HG03469 (cell line): Measurements from ENCODE around the gene PIK3AP1.
"Not testable (repeated sequence)": the region's sequence is repeated elsewhere in the genome, so short reads cannot be mapped to it uniquely, and the experiment has no call there.

Experiments
- ATAC-seq: cut with Tn5 transposase; IDR thresholded peaks from one replicate; pipeline ENCODE4 v1.9.1; 2021; ENCODE audit warnings: mild to moderate bottlenecking, moderate library complexity, moderate number of reproducible peaks; ENCODE audit not compliant: unreplicated experiment

The PIK3AP1 gene

DNA sequence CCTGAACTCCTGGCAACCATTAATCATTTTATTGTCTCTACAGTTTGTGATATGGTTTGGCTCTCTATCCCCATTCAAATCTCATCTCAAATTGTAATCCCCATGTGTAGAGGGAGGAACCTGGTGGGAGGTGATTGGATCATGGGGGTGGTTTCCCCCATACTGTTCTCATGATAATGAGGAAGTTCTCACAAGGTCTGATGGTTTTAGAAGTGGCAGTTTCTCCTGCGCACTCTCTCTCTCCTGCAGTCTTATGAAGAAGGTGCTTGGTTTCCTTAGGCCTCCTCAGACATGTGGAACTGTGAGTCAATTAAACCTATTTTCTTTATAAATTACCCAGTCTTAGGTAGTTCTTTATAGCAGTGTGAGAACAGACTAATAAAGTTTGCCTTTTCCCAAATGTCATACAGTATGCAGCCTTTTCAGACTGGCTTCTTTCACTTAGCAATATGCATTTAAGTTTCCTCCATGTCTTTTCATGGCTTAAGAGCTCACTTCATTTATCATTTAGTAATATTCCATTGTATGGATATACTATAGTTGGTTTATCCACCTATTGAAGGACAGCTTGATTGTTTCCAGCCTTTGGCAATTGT lies 17.1 kb upstream of the PIK3AP1 start:
- ATAC-seq: not testable (repeated sequence)

DNA sequence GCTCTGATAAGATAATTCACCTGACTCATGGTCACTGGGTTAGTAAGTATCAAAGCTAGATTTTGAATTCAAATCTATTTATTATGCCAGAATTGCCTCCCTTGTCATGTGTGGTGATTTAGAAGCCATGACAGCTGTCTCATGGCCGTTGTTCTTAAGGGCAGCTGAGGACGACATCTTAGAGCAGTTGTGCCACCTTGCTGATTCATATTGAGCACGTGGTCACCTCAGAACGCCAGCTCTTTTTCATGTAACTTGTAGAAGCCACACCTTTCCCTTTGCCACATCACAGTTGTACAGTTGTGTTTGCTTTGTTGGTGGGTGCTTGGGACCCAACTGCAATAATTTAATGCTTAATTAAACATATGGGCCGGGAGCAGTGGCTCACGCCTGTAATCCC lies 4.3 kb upstream of the PIK3AP1 start:
- no peak for ATAC-seq

DNA sequence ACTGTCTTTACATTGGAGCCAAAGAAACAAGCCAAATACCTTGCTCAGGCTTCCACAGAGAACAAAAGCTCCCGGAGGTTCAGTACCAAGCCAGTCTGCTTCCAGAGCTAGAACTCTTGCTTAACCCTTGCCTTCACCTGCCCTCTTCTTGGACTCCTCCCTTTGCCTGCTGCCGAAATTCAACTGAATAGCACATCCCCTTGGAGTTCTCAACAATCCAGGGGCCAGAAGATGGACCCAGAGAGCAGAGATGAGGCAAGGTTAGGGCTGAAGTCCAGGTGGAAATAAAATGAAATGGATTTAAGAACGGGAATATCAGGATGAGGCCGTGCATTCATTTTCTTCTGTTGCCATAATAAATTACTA lies 876 bp upstream of the PIK3AP1 start:
- no peak for ATAC-seq

DNA sequence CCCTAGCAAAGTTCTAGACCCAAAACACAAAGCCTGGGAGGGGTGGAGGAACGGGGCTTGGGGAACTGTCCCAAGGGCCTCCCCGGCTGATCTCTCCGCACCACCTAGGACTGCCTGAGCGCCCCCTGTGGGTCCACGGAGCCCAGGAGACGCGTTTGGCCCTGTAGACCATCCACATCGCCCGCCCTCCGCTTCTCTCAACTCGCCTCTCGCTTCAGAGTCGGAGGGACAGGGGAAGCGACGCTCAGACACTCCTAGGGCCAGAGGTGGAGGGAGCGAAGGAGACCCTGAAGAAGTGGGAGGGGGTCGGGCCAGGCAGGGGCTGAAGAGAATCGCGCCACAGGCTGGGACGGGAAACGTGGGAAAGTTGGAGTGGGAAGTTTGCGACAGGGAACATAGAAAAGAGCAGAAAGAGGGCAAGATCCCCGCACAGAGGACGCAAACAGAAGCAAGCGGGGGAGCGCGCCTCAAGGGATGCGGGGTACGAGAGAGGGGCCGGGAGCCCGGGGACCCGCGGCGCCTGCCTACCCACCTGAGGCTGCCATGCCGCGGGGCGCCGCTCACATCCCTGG lies 378 bp downstream of the PIK3AP1 start:
- ATAC-seq: peak; percentile 36

DNA sequence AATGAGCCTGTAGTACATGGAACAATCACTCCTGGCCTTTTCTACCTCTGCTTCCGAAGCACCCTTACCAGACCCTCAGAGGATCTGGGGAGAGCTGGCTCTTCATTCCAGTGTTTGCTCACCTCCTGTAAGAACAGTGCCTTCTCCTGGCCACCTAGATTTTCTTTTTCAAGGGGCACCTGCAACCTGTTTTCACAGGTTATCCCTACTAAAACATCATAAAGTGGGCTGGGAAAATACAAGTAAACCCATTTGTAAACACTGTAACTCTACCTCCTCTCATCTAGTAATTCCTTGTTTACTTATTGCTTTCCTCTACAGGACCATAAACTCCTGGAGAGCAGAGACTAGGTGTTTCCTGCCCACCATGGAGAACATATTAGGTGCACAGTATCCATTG lies 1.1 kb downstream of the PIK3AP1 start:
- ATAC-seq: no peak

DNA sequence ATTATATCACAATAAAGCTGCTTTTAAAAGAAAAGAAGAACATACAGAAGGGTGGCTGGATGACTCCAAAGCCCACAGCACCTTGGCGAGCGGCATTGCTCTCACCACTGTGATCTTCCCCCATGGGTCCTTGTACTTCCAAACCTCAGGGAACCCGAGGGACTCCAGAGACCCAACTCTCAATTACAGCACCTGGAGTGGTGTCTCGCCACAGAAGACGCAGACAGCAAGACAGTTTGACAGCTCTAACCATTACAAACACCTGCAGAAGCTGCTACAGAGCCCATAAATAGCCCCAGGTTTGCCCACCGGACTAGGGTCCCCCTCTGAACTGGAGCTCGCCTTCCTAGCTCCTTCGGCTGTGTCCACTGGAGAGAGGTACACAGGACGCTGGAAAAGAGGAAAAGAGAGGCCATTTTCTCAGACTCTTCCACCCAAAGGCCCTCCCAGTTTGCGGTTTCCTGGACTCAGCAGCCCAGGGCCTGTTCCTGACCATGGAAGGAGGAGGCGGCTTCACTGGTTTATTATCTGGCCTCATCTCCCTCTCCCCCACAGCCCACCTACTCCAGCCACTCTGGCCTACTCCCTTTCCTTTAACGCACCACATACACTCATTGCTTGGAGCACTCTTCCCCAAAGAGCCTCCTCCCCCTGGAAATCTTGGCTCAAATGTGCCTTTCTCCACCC lies 1.9 kb downstream of the PIK3AP1 start:
- ATAC-seq: no peak

DNA sequence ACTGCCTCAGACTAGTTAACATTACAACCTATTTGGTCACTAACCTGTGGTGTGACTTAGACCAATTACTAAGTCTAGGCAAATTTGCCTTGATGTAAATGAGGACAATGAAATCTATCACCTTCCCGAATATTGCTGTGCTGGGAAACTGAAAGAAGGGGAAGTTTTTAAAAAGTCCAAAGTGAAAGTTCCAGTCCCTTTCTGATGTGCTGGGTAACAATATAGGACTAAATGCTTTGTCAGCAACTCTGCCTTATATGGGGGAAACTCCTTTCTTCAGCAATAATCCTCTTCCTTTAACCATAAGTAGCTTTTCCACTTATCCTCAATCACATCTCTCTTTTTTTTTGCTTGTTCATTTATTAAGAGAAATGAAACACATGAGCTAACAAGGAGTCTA lies 3.9 kb downstream of the PIK3AP1 start:
- ATAC-seq: no peak

DNA sequence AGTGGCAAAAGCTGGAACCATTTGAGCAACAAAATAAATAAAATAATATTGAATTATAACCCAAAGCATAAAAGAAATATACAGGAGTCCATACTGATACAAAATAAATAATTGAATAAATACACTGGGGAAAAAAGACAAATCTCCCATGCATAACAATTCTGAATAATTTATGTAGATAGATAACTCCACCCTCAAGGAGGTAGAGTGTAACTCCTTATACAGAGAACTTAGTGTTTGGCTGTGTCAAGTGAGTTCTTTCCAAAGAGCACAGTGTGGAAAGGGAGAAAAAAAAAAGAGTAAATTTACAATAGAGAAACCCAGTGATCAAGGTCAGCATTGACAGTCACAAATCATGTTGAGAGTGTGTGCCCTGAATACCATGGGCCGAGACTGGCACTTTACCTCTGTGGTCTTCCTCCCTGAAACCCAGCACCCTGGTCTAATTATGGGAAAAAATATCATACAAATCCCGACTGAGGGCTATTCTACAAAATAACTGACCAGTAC lies 5.5 kb downstream of the PIK3AP1 start:
- no peak for ATAC-seq

DNA sequence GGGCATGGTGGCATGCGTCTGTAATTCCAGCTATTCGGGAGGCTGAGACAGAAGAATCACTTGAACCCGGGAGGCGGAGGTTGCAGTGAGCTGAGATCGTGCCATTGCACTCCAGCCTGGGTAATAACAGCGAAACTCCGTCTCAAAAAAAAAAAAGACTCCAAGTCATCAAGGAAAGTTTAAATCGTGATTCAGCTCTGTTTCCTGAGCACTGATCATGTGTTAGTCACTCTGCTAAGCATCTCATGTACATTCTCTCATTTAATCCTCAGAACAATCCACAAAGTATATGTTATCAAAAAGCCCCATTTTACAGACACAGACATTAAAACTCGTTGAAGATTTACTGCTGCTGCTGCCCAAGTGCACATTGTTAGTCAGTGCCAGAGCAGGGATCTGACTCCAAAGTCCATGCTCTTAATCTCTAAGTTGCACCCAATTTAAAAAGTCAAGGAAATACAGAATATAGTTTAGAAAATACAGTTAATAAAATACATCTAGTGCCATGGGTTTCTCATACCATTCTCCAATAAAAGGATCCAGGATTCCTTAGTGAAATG lies 6.2 kb downstream of the PIK3AP1 start:
- no peak for ATAC-seq

DNA sequence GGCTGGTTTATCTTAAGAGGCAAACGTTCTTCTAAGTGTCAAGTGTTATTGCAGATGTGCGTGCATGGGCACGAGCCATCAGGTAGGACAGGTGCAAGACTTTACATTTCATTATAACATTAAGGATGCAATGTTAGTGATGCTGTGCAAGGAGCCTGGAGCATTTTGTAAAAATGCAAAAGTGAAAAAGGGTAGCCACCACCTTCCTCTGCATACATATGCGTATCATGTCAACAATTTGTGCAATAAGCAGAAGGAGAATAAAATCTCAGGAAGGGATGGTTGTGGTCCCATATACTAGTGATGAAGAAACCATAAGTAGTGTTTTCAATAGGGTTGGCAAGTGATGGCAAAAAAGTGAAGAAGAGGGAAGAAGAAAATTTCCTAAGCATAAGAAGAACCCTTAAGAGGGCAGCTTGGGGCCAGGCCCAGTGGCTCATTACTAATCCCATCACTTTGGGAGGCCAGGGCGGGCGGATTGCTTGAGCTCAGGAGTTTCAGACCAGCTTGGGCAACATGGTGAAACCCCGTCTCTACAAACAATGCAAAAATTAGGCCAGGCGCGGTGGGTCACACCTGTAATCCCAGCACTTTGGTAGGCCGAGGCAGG lies 7.5 kb downstream of the PIK3AP1 start:
- no peak for ATAC-seq

DNA sequence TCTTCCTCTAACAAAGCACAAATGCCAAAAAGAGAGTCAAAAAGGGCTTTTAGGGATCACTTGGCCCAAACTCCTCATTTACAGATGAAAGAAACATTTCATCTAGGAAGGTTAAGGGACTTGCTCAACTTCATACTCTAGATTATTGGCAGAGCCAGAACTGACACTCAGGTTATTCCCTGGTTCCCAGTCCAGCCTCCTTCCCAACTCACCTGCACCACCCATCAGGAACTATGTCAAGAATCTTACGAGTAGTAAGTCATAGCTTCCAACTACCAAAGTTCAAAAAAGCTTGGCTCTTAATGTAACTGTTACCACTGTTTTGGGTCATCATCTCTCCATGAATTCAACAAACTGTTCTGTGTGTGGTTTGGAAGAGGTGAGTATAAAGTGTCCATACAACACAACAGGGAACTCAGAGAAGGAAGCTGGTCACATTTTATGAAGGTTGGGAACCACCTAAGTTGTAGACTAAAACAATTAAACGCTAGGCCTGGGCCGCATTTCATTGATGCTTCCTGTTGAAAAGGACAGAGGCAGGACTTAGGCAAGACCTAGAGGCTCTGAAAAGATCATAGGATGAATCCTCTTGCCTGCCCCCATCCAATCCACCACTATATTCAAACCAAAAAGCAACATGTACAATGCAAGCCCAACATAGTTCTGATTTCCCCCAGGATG lies 9.1 kb downstream of the PIK3AP1 start:
- ATAC-seq: no peak

DNA sequence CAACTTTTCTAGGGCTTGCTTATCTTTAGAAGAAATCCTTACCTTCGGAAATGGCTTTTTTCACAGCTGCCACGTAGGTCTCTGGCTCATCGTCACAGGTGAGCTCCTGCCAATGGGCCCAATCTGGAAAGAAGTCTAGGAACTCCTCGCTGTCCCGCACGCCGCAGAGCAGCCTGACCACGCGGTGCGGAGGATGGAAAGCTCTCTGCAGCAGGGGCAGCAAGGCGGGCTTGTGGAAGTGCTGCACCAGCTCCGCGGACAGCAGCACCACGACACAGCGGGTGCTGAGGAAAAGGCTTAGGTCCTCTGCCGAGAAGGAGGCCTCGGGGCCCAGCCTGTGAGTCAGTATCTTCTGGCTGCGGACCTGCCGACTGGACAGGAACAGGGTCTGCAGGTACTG lies 10.8 kb downstream of the PIK3AP1 start:
- no peak for ATAC-seq

DNA sequence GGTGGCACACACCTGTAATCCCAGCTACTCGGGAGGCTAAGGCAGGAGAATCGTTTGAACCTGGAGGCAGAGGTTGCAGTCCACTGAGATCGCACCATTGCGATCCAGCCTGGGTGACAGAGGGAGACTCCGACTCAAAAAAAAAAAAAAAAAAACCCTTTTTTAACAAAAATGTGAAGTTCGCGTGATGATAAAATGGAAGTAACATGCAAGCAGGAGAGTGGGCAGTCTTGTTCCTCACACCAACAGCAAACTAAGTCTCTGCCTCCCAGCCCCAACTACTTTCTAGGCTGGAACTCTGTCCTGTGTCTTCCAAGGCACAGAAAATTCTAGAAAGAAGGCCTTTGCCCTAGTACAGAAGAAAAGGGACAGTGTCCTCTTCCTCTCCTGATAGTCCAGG lies 11.3 kb downstream of the PIK3AP1 start:
- ATAC-seq: no peak

DNA sequence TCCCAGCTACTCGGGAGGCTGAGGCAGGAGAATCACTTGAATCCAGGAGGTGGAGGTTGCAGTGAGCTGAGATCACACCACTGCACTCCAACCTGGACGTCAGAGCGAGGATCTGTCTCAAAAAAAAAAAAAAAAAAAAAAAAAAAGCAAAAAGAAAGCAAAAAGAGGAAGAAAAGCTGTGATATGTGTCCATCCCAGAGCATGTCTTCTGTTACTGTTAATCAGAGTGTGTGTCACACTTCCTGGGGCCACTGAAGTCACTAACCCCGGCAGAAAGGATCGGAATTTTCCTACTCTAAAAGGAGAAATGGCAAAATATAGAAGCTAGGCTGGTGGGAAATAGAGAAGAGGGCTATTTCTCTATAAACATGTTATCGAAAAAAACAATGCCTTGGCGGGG lies 11.9 kb downstream of the PIK3AP1 start:
- ATAC-seq: no peak

DNA sequence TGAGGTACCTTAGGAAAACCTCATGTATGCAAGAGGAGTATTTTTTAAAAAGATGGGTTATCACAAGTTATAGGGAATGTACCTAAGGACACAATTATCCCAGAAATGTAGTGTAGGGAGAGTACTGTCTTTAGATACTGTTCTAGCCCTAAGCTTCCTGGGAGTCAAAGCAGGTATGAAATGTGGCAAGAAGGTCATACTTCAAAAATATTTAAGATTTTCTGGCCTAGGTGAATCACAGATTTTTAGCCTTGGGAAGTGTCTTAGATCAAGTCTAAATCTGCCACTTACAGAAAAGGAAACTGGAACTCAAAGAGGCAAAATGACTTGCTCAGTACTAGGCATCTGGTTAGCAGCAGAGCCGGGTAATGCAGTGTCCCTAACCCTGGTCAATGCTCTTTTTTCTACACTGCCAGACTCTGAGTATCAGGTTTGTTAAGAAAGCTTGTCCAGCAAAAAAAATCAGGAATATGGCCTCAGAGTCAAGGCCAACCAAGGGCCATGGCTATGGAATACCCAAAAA lies 13.9 kb downstream of the PIK3AP1 start:
- no peak for ATAC-seq

DNA sequence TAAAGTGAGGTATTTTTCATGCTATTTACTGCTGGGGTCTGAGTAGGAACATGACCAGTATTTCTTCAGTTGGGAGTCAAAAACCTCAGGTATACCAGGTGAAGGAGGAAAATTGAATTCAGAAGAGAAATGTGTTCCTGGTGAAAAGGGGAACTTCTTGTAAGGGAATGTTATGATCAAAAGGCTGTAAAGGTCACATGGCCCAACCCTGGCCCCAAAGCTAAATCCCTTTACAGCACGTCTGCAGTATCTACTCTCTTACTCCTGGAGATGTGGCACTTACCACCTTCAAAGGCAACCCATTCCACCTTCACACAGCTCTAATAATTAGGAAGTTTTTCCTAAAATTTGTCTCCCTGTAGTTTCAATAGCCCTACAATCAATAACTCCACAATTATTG lies 15.2 kb downstream of the PIK3AP1 start:
- ATAC-seq: no peak

DNA sequence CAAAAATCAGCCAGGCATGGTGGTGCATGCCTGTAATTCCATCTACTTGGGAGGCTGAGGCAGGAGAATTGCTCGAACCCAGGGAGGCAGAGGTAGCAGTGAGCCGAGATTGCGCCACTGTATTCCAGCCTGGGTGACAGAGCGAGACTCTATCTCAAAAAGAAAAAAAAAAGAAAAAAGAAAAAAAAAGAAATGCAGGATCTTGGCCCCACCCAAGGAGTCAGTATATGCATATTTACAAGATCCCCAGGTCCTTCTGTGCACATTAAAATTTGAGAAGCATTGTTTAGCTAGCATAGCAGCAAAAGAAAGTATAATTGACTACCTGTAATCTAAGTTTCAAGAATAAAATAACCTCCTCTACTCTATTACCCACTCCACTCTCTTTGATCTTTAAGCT lies 15.8 kb downstream of the PIK3AP1 start:
- ATAC-seq: no peak

DNA sequence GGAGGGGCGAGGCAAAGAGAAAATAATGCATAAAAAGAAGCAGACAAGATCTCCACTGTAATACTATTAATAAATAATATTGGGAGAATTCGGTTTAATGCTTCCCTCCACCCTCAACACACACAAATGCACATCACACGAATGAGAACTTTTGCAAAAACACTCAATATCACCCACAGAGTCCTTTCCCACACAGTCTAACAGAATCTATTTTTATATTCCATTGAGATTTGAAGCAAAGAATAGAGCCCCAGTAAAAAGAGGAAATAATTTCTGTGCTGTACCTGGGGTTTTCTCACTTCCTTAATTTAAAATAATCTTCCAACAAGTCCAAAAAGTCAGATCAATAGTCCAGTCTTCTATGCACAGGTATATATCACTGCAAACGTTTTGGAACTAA lies 17.0 kb downstream of the PIK3AP1 start:
- ATAC-seq: no peak

DNA sequence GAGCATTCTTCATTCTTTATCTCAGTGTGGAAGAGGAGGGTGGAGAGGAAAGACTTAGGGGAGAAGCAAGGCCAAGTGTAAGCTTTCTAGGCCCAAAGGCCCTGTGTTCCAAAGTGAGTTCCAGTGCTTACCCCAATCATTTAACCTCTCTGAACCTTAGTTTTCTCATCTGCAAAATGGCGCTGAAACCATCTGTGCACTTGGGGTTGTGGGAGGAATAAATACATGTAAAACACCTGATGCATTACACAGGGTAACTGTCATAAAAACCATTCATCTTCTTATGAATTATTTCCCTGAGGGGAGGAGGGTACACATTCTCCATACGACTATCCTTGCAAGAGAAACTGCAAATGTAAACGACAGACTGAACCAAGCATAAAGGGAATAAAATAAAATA lies 19.0 kb downstream of the PIK3AP1 start:
- ATAC-seq: no peak

DNA sequence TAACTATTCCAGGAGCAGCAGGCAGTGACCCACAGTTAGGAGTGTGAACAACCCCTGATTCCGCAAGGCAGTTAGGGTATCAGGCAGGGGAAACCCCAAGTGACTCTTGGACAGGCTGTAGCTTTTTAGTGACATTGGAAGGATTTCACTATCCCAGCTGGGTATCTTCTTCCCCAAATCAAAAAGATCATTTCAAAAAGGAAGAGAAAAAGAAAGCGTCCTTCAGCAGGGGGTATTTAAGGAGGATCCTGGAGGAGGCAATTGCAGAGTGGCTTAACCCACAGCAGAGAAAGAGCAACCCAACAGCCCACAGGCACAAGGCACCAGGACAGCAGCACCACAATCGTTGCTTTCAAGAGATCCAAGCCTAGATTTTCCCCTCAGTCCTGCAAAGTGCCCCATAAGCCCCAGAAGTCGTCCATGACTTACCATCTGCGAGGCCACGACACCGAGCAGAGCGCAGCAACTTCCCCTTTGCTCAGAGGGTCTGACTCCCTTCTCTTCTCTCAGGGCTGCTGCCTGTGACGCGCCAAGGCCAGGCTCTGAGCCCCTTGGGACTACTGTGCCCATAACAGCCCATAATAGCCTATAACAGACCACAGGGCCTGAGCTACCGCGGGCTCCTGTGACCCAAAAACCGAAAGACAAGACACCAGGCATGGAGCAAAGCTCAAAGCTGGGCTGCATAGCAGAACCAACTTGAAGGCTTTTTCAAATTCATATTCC lies 19.8 kb downstream of the PIK3AP1 start:
- peak; percentile 61 for ATAC-seq
